Neural cell (in vitro differentiated cells): ENCODE results near the gene TOM1. TPM values are rescaled to one million over a fixed set of nuclear protein-coding genes. Genes with fewer than 3 reads are reported as not detected.

Experiments used
- H2AFZ ChIP-seq: fragments of 200-600, 300-800 bp; sonication (generic), shearing (Covaris generic); 2 replicates; pipeline ENCODE4 v1.6.0; 2014; ENCODE audit warnings: low read depth, mild to moderate bottlenecking, antibody characterized with exemption, low read length, moderate library complexity
- H3F3A ChIP-seq: fragments of 200-600 bp; shearing (Covaris generic); 2 replicates; pipeline ENCODE4 v1.6.1; 2016; ENCODE audit warnings: mild to moderate bottlenecking, moderate library complexity, mixed read lengths, antibody characterized with exemption, low read length; ENCODE audit not compliant: insufficient read depth, poor library complexity, severe bottlenecking
- H3K27ac ChIP-seq: fragments of 200-600, 300-800 bp; sonication (generic), shearing (Covaris generic); 2 replicates; pipeline ENCODE4 v1.5.1; 2014; ENCODE audit warnings: mild to moderate bottlenecking, low read length, moderate library complexity
- H3K27me3 ChIP-seq: fragments of 300-800, 200-600 bp; sonication (generic), shearing (Covaris generic); 2 replicates; pipeline ENCODE4 v1.6.0; 2014; ENCODE audit warnings: mild to moderate bottlenecking, low read depth, low read length, moderate library complexity; ENCODE audit not compliant: insufficient read depth
- H3K36me3 ChIP-seq: fragments of 300-800, 200-600 bp; sonication (generic), shearing (Covaris generic); 2 replicates; pipeline ENCODE4 v1.5.1; 2014; ENCODE audit warnings: mild to moderate bottlenecking, antibody characterized with exemption, low read length, moderate library complexity; ENCODE audit not compliant: insufficient read depth
- H3K4me2 ChIP-seq: fragments of 300-800, 200-600 bp; sonication (generic), shearing (Covaris generic); 2 replicates; pipeline ENCODE4 v1.6.0; 2014; ENCODE audit warnings: mild to moderate bottlenecking, low read length
- H3K4me3 ChIP-seq: fragments of 300-800, 200-600 bp; sonication (generic), shearing (Covaris generic); 2 replicates; pipeline ENCODE4 v1.5.1; 2014; ENCODE audit warnings: mild to moderate bottlenecking, low read length, moderate library complexity
- H3K79me2 ChIP-seq: fragments of 200-600 bp; shearing (Covaris generic); replicated peaks from 2 replicates; pipeline ENCODE4 v1.6.0; 2014; ENCODE audit warnings: mild to moderate bottlenecking, low read length, moderate library complexity; ENCODE audit not compliant: insufficient read depth
- H3K9ac ChIP-seq: fragments of 300-800, 200-600 bp; sonication (generic), shearing (Covaris generic); 2 replicates; pipeline ENCODE4 v1.6.1; 2016; ENCODE audit warnings: mild to moderate bottlenecking, low read length, mixed read lengths
- H3K9me2 ChIP-seq: fragments of 200-600 bp; shearing (Covaris generic); 2 replicates; pipeline ENCODE4 v1.6.1; 2016; ENCODE audit warnings: mild to moderate bottlenecking, low read length, mixed read lengths; ENCODE audit not compliant: insufficient read depth
- H3K9me3 ChIP-seq: fragments of 200-600, 300-800 bp; sonication (generic), shearing (Covaris generic); 2 replicates; pipeline ENCODE4 v1.6.1; 2016; ENCODE audit warnings: mild to moderate bottlenecking, mixed run types, low read length, moderate library complexity, mixed read lengths
- H4K20me1 ChIP-seq: fragments of 200-600 bp; shearing (Covaris generic); 2 replicates; pipeline ENCODE4 v1.6.1; 2016; ENCODE audit warnings: mild to moderate bottlenecking, mixed run types; ENCODE audit not compliant: insufficient read depth
- CTCF ChIP-seq: fragments of 450-650 bp; IDR thresholded peaks from 2 replicates; pipeline ENCODE4 v1.5.1; 2014; ENCODE audit warnings: antibody characterized with exemption, mild to moderate bottlenecking, moderate library complexity; ENCODE audit not compliant: poor library complexity, severe bottlenecking
- EP300 ChIP-seq: fragments of 450-650 bp; conservative IDR thresholded peaks from 2 replicates; pipeline ENCODE4 v1.6.1; 2014; ENCODE audit warnings: antibody characterized with exemption, mild to moderate bottlenecking, moderate library complexity; ENCODE audit not compliant: poor library complexity, severe bottlenecking
- EZH2 ChIP-seq: fragments of 200-600, 300-800 bp; shearing (Covaris generic), sonication (generic); IDR thresholded peaks from 2 replicates; pipeline ENCODE4 v1.6.1; 2014; ENCODE audit warnings: antibody characterized with exemption, low read length, borderline replicate concordance, mild to moderate bottlenecking; ENCODE audit not compliant: insufficient read depth, poor library complexity, severe bottlenecking
- MXI1 ChIP-seq: fragments of 450-650 bp; conservative IDR thresholded peaks from 2 replicates; pipeline ENCODE4 v1.6.1; 2014; ENCODE audit warnings: antibody characterized with exemption, mild to moderate bottlenecking; ENCODE audit not compliant: poor library complexity, severe bottlenecking
- POLR2AphosphoS5 ChIP-seq: IDR thresholded peaks from 2 replicates; pipeline ENCODE4 v1.6.1; 2012
- RAD21 ChIP-seq: fragments of 450-650 bp; conservative IDR thresholded peaks from 2 replicates; pipeline ENCODE4 v1.6.1; 2014; ENCODE audit warnings: antibody characterized with exemption, mild to moderate bottlenecking, moderate library complexity
- REST ChIP-seq: IDR thresholded peaks from 2 replicates; pipeline ENCODE4 v1.6.1; 2012; ENCODE audit warnings: borderline replicate concordance
- SMC3 ChIP-seq: fragments of 450-650 bp; conservative IDR thresholded peaks from 2 replicates; pipeline ENCODE4 v1.6.1; 2014; ENCODE audit warnings: antibody characterized with exemption, mild to moderate bottlenecking, moderate library complexity; ENCODE audit not compliant: poor library complexity
- TAF1 ChIP-seq: IDR thresholded peaks from 2 replicates; pipeline ENCODE4 v1.6.1; 2012; ENCODE audit warnings: low read depth
- polyA plus RNA-seq: library from polyadenylated mRNA; depleted of rRNA; stranded (reverse); fragments of >200 nt; gene quantifications from 2 replicates; pipeline ENCODE4 v1.2.3, GENCODE V29; 2014

The TOM1 gene
- polyA plus RNA-seq, 1 donor from 2014 or later: 13.3 TPM

GRCh38 chr22:35264986-35265385 lies 34.7 kb upstream of the TOM1 start:
- no peaks in the 10 kb centered on the region for H3F3A ChIP-seq
- peaks cover 8% of the 10 kb centered on the region for H3K79me2 ChIP-seq
- no peak overlapping the region for H3K4me2 ChIP-seq
- TF ChIP-seq CTCF (no peak), TAF1 (no peak), RAD21 (no peak), MXI1 (no peak), POLR2AphosphoS5 (no peak), REST (no peak), EP300 (no peak), SMC3 (no peak), EZH2 (no peak)
- peaks cover 11% of the 10 kb centered on the region for H3K36me3 ChIP-seq
- no peak overlapping the region for H3K9ac ChIP-seq
- no peaks in the 10 kb centered on the region for H3K9me2 ChIP-seq
- no peak overlapping the region for H3K27ac ChIP-seq
- H3K27me3 ChIP-seq: no peaks in the 10 kb centered on the region
- H2AFZ ChIP-seq: no peak overlapping the region
- no peak overlapping the region for H3K4me3 ChIP-seq
- no peaks in the 10 kb centered on the region for H3K9me3 ChIP-seq
- H4K20me1 ChIP-seq: no peaks in the 10 kb centered on the region

GRCh38 chr22:35266277-35266676 lies 33.4 kb upstream of the TOM1 start:
- Histone ChIP-seq H3K9me2 (no peaks in the 10 kb centered on the region), H3K27ac (no peak overlapping the region), H3F3A (no peaks in the 10 kb centered on the region), H3K79me2 (no peaks in the 10 kb centered on the region), H4K20me1 (no peaks in the 10 kb centered on the region), H3K27me3 (no peaks in the 10 kb centered on the region), H3K36me3 (peaks cover 11% of the 10 kb centered on the region), H2AFZ (no peak overlapping the region), H3K4me2 (no peak overlapping the region), H3K9ac (no peak overlapping the region), H3K9me3 (no peaks in the 10 kb centered on the region), H3K4me3 (no peak overlapping the region)
- TF ChIP-seq EP300 (no peak), EZH2 (no peak), CTCF (no peak)
